ENCODE results near the gene PTPN3. TPM values are rescaled to one million over a fixed set of nuclear protein-coding genes. Genes with fewer than 3 reads are reported as not detected.

The PTPN3 gene
- polyA plus RNA-seq, 2 of the 4 experiments (the other 2 are of a cell fraction): 8.9 to 20.3 TPM

GRCh38 chr9:109383947-109384346 lies 114.2 kb downstream of the PTPN3 start:
- DNase-seq (ENCODE audit: low read depth in 1 of 2, low spot score in 1 of 2) (no peak), FAIRE-seq (no peak), ATAC-seq (no peak)
- Histone ChIP-seq H3K4me2 (no peak overlapping the region), H3K4me1 (no peaks in the 10 kb centered on the region), H3K4me3 (no peak overlapping the region), H3K9me3 (no peaks in the 10 kb centered on the region), H3K27ac (no peak overlapping the region)
- CTCF ChIA-PET: no interaction called here
- 98% methylated on average over 10 of the region's 10 CpGs for WGBS (ENCODE audit: missing lambda C conversion rate)
- no peak for TF ChIP-seq PHF8 (IDR thresholded peaks at IDR 0.05; ENCODE audit: borderline replicate concordance, low read depth)
- no peak for TF ChIP-seq SMC3 (IDR thresholded peaks at IDR 0.05)
- no peak for TF ChIP-seq MAZ (IDR thresholded peaks at IDR 0.05; ENCODE audit: borderline replicate concordance, low read depth, low read length)
- no peak for TF ChIP-seq REST (IDR thresholded peaks at IDR 0.05)
- TF ChIP-seq KDM1A (IDR thresholded peaks at IDR 0.05; ENCODE audit: low read depth): no peak
- POLR2A ChIA-PET: no interaction called here

- no peak overlapping the region for H3K4me2 ChIP-seq
- H3K4me1 ChIP-seq: no peaks in the 10 kb centered on the region
- H3K4me3 ChIP-seq: no peak overlapping the region
- FAIRE-seq: no peak
- no peak for TF ChIP-seq BHLHE40 (IDR thresholded peaks at IDR 0.05; ENCODE audit: low read depth, low read length)
- H3K9me3 ChIP-seq: no peaks in the 10 kb centered on the region
- no peak for ATAC-seq
- no peak for DNase-seq (ENCODE audit: low read depth in 1 of 2, low spot score in 1 of 2)
- ChIA-PET CTCF (no interaction called here), POLR2A (no interaction called here)
- WGBS (ENCODE audit: missing lambda C conversion rate): 89% methylated on average over 13 of the region's 15 CpGs
- no peak overlapping the region for H3K27ac ChIP-seq
Measured at GRCh38 chr9:109383356-109383755, 114.8 kb downstream of the PTPN3 start.

- Histone ChIP-seq H3K4me1 (no peaks in the 10 kb centered on the region), H3K9me3 (no peaks in the 10 kb centered on the region), H3K4me3 (no peak overlapping the region), H3K27ac (no peak overlapping the region), H3K4me2 (no peak overlapping the region)
- 96% methylated on average over 3 of the region's 3 CpGs for WGBS (ENCODE audit: missing lambda C conversion rate)
- DNase-seq (ENCODE audit: low read depth in 1 of 2, low spot score in 1 of 2) (no peak), ATAC-seq (no peak), FAIRE-seq (no peak)
- no peak for TF ChIP-seq USF2 (IDR thresholded peaks at IDR 0.05)
- no peak for TF ChIP-seq ATOH8 (CRISPR knock-in tag; IDR thresholded peaks at IDR 0.05; ENCODE audit: low read depth)
- TF ChIP-seq CBX8 (IDR thresholded peaks at IDR 0.05): no peak
- CTCF ChIA-PET: no interaction called here
- POLR2A ChIA-PET: no interaction called here
Measured at GRCh38 chr9:109382585-109382984, 115.5 kb downstream of the PTPN3 start.

- WGBS (ENCODE audit: missing lambda C conversion rate): 87% methylated on average over 13 of the region's 13 CpGs
- FAIRE-seq (no peak), DNase-seq (ENCODE audit: low read depth in 1 of 2, low spot score in 1 of 2) (no peak), ATAC-seq (no peak)
- H3K4me1 ChIP-seq: no peaks in the 10 kb centered on the region
- H3K27ac ChIP-seq: no peak overlapping the region
- ChIA-PET CTCF (no interaction called here), POLR2A (no interaction called here)
- H3K9me3 ChIP-seq: no peaks in the 10 kb centered on the region
- TF ChIP-seq KDM5A (IDR thresholded peaks at IDR 0.05) (no peak), POLR2A (IDR thresholded peaks at IDR 0.05; ENCODE audit: low read length) (no peak), CEBPB (IDR thresholded peaks at IDR 0.05) (no peak), POLR2AphosphoS2 (conservative IDR thresholded peaks at IDR 0.05; ENCODE audit: low read length) (no peak), PHF8 (IDR thresholded peaks at IDR 0.05; ENCODE audit: borderline replicate concordance, low read depth) (no peak), BHLHE40 (IDR thresholded peaks at IDR 0.05; ENCODE audit: low read depth, low read length) (no peak)
- H3K4me3 ChIP-seq: no peak overlapping the region
- H3K4me2 ChIP-seq: no peak overlapping the region
Measured at GRCh38 chr9:109382182-109382581, 115.9 kb downstream of the PTPN3 start.
